H1 (cell line): ENCODE data around the gene SLC35F3. TPM values are rescaled to one million over a fixed set of nuclear protein-coding genes. Genes with fewer than 3 reads are reported as not detected.
A peak's percentile ranks its signal among the peaks of the same experiment; 100 is the strongest.

Experiments used
- CTCF ChIA-PET: fragments of 300-600 bp; sonication (Branson Sonifier 250); formaldehyde crosslinking; loops from one replicate; lab custom pipeline; 2021; ENCODE audit not compliant: partially characterized antibody; lab: Charles Lee
- POLR2A ChIA-PET: fragments of 300-600 bp; sonication (Branson Sonifier 250); formaldehyde crosslinking; loops from one replicate; lab custom pipeline; 2021; ENCODE audit warnings: inconsistent platforms; ENCODE audit not compliant: partially characterized antibody; lab: Charles Lee
- DNase-seq, 2 experiments: peaks; one replicate each; pipeline versions ENCODE4 v3.0.0 to v3.0.0-alpha.2; 2010 to 2022; ENCODE audit warnings: low spot score in 2 of 2, low read depth in 1 of 2, mixed read lengths in 1 of 2
- FAIRE-seq: peaks from 2 replicates; lab custom pipeline; 2011; peaks lifted over from hg19 to GRCh38; lab: Jason Lieb, UNC
- H2AFZ ChIP-seq: 2 replicates; pipeline ENCODE4 v1.8.1; 2012; ENCODE audit warnings: low read length, inconsistent platforms
- H2AK5ac ChIP-seq: 2 replicates; pipeline ENCODE4 v1.6.1; 2013; ENCODE audit warnings: low read depth, low read length
- H2BK120ac ChIP-seq: replicated peaks from 2 replicates; pipeline ENCODE3; 2013; ENCODE audit warnings: low read depth, low read length, inconsistent platforms
- H2BK12ac ChIP-seq: 2 replicates; pipeline ENCODE4 v1.6.1; 2013; ENCODE audit warnings: low read depth, low read length
- H2BK15ac ChIP-seq: 2 replicates; pipeline ENCODE4 v1.6.1; 2013; ENCODE audit warnings: low read length
- H2BK20ac ChIP-seq: 2 replicates; pipeline ENCODE4 v1.6.1; 2013; ENCODE audit warnings: low read length
- H2BK5ac ChIP-seq: 2 replicates; pipeline ENCODE4 v1.6.1; 2013; ENCODE audit warnings: low read depth, low read length
- H3K14ac ChIP-seq: 2 replicates; pipeline ENCODE4 v1.6.1; 2013; ENCODE audit warnings: inconsistent platforms; ENCODE audit not compliant: insufficient read length
- H3K18ac ChIP-seq: 2 replicates; pipeline ENCODE4 v1.6.1; 2013; ENCODE audit warnings: low read length; ENCODE audit errors: extremely low read depth
- H3K23ac ChIP-seq: 2 replicates; pipeline ENCODE4 v1.6.1; 2013; ENCODE audit warnings: inconsistent platforms; ENCODE audit not compliant: insufficient read length
- H3K23me2 ChIP-seq: 2 replicates; pipeline ENCODE4 v1.6.1; 2013; ENCODE audit warnings: low read depth, low read length
- H3K27ac ChIP-seq: 2 replicates; pipeline ENCODE4 v1.6.1; 2011; ENCODE audit warnings: low read depth, low read length, inconsistent platforms
- H3K27me3 ChIP-seq, 4 experiments: replicated peaks in 1 of 4; 1 replicate in 1 of 4; 2 replicates in 3 of 4; pipeline versions ENCODE4 v1.6.1 to v1.8.1; 2011 to 2013; ENCODE audit warnings: low read length in 3 of 4, mild to moderate bottlenecking in 3 of 4, inconsistent platforms in 2 of 4, mixed read lengths in 2 of 4, moderate library complexity in 1 of 4; ENCODE audit not compliant: control insufficient read depth in 3 of 4, insufficient read depth in 3 of 4; ENCODE audit errors: extremely low read depth in 1 of 4
- H3K36me3 ChIP-seq, 4 experiments: 2 replicates each; pipeline versions ENCODE4 v1.6.1 to v1.8.1; 2011 to 2013; ENCODE audit warnings: mild to moderate bottlenecking in 4 of 4, low read length in 3 of 4, moderate library complexity in 2 of 4, control low read depth in 1 of 4, inconsistent platforms in 1 of 4; ENCODE audit not compliant: insufficient read depth in 4 of 4, control insufficient read depth in 2 of 4
- H3K4ac ChIP-seq: replicated peaks from 2 replicates; pipeline ENCODE3; 2013; ENCODE audit warnings: low read length, low read depth, mixed read lengths, inconsistent platforms; ENCODE audit not compliant: insufficient read length
- H3K4me1 ChIP-seq, 4 experiments: replicated peaks in 1 of 4; 1 replicate in 1 of 4; 2 replicates in 3 of 4; pipeline versions ENCODE4 v1.6.1 to v1.8.1; 2011 to 2013; ENCODE audit warnings: low read length in 3 of 4, inconsistent platforms in 2 of 4, mixed read lengths in 1 of 4; ENCODE audit not compliant: insufficient read depth in 4 of 4, control insufficient read depth in 3 of 4
- H3K4me2 ChIP-seq, 2 experiments: 2 replicates each; pipeline versions ENCODE4 v1.6.1 to v1.8.1; 2011 to 2013; ENCODE audit warnings: low read depth in 2 of 2, low read length in 2 of 2, control low read depth in 1 of 2, inconsistent platforms in 1 of 2, mild to moderate bottlenecking in 1 of 2; ENCODE audit not compliant: insufficient read depth in 1 of 2
- H3K4me3 ChIP-seq, 4 experiments: fragments of 200-600, 300-600 bp in 1 of 4; sonication (generic), shearing (Covaris generic), sonication (Bioruptor Twin) in 1 of 4; 2 replicates each; pipeline versions ENCODE4 v1.5.1 to v1.8.1; 2011 to 2016; ENCODE audit warnings: low read length in 4 of 4, low read depth in 3 of 4, control low read depth in 2 of 4, inconsistent platforms in 2 of 4, mild to moderate bottlenecking in 2 of 4, mixed read lengths in 1 of 4, moderate library complexity in 1 of 4; ENCODE audit not compliant: insufficient read depth in 2 of 4; ENCODE audit errors: extremely low read depth in 1 of 4
- H3K56ac ChIP-seq: replicated peaks from 2 replicates; pipeline ENCODE3; 2013; ENCODE audit warnings: low read depth, mild to moderate bottlenecking, mixed read lengths, low read length, inconsistent platforms; ENCODE audit not compliant: insufficient read length
- H3K79me1 ChIP-seq: 2 replicates; pipeline ENCODE4 v1.6.1; 2013; ENCODE audit warnings: low read depth, low read length, control low read depth
- H3K79me2 ChIP-seq, 2 experiments: 2 replicates each; pipeline versions ENCODE4 v1.6.1 to v1.8.1; 2012 to 2013; ENCODE audit warnings: low read length in 2 of 2, mild to moderate bottlenecking in 2 of 2, inconsistent platforms in 1 of 2; ENCODE audit not compliant: insufficient read depth in 2 of 2, control insufficient read depth in 1 of 2
- H3K9ac ChIP-seq, 4 experiments: replicated peaks in 1 of 4; 1 replicate in 1 of 4; 2 replicates in 3 of 4; pipeline versions ENCODE4 v1.6.1 to v1.8.1; 2011 to 2013; ENCODE audit warnings: low read depth in 3 of 4, low read length in 3 of 4, control low read depth in 2 of 4, mild to moderate bottlenecking in 2 of 4, moderate library complexity in 2 of 4, inconsistent platforms in 1 of 4; ENCODE audit errors: extremely low read depth in 1 of 4
- H3K9me3 ChIP-seq, 2 experiments: 2 replicates each; pipeline versions ENCODE4 v1.6.1 to v1.8.1; 2012 to 2013; ENCODE audit warnings: mild to moderate bottlenecking in 2 of 2, moderate library complexity in 2 of 2, control low read depth in 1 of 2, inconsistent platforms in 1 of 2, low read depth in 1 of 2, low read length in 1 of 2, mixed read lengths in 1 of 2; ENCODE audit not compliant: insufficient read depth in 2 of 2
- H4K20me1 ChIP-seq, 2 experiments: replicated peaks in 1 of 2; 2 replicates each; pipeline versions ENCODE3 to v1.8.1; 2011 to 2013; ENCODE audit warnings: inconsistent platforms in 2 of 2, low read length in 2 of 2, mild to moderate bottlenecking in 1 of 2; ENCODE audit not compliant: insufficient read depth in 2 of 2, control insufficient read depth in 1 of 2
- H4K5ac ChIP-seq: 2 replicates; pipeline ENCODE4 v1.6.1; 2013; ENCODE audit warnings: low read length, low read depth, mixed read lengths, inconsistent platforms; ENCODE audit not compliant: insufficient read length
- H4K8ac ChIP-seq: 2 replicates; pipeline ENCODE4 v1.8.0; 2013; ENCODE audit warnings: mild to moderate bottlenecking, moderate library complexity, low read length, inconsistent platforms; ENCODE audit not compliant: insufficient read depth; ENCODE audit errors: extremely low read depth
- H4K91ac ChIP-seq: replicated peaks from 2 replicates; pipeline ENCODE3; 2013; ENCODE audit warnings: low read length, mixed read lengths, inconsistent platforms; ENCODE audit not compliant: insufficient read length
- EZH2 ChIP-seq: fragments of 200-600 bp; sonication (generic); IDR thresholded peaks from 2 replicates; pipeline ENCODE4 v1.7.1; 2012; ENCODE audit warnings: low read depth, mild to moderate bottlenecking, moderate library complexity, low read length, inconsistent platforms; ENCODE audit not compliant: severe bottlenecking
- GABPA ChIP-seq: IDR thresholded peaks from 2 replicates; pipeline ENCODE4 v1.6.1; 2011; ENCODE audit warnings: mild to moderate bottlenecking, low read length, moderate library complexity, borderline replicate concordance; ENCODE audit not compliant: insufficient read depth
- RAD21 ChIP-seq, 2 experiments: IDR thresholded peaks in 1 of 2; conservative IDR thresholded peaks in 1 of 2; 2 replicates each; pipeline ENCODE4 v1.6.1; 2011; ENCODE audit warnings: low read depth in 2 of 2, low read length in 2 of 2, improper control_type of control experiment in 1 of 2, inconsistent platforms in 1 of 2, mild to moderate bottlenecking in 1 of 2, moderate library complexity in 1 of 2
- RFX5 ChIP-seq: IDR thresholded peaks from 2 replicates; pipeline ENCODE4 v1.6.1; 2011; ENCODE audit warnings: low read depth, low read length, improper control_type of control experiment, borderline replicate concordance
- RNF2 ChIP-seq: fragments of 200-900, 300-1000 bp; sonication (generic); IDR thresholded peaks from 2 replicates; pipeline ENCODE4 v1.7.1; 2016; ENCODE audit warnings: borderline replicate concordance, low read depth, mild to moderate bottlenecking, antibody characterized with exemption, low read length; ENCODE audit not compliant: poor library complexity, severe bottlenecking; ENCODE audit errors: missing control alignments
- SIN3A ChIP-seq, 2 experiments: IDR thresholded peaks in 1 of 2; conservative IDR thresholded peaks in 1 of 2; 2 replicates each; pipeline ENCODE4 v1.6.1; 2011 to 2012; ENCODE audit warnings: low read length in 2 of 2, improper control_type of control experiment in 1 of 2, low read depth in 1 of 2, mild to moderate bottlenecking in 1 of 2
- TAF7 ChIP-seq: optimal IDR thresholded peaks from 2 replicates; pipeline ENCODE3; 2011; ENCODE audit warnings: low read depth, mild to moderate bottlenecking, inconsistent platforms, low read length, moderate library complexity, borderline replicate concordance
- WGBS, 2 experiments: shearing (Covaris generic) in 1 of 2; methylation state at CpG; one replicate each; pipeline versions ENCODE4 v1.1.6 to v1.1.7; 2013 to 2015; ENCODE audit warnings: low lambda C conversion rate in 2 of 2, mixed read lengths in 2 of 2, inconsistent platforms in 1 of 2, low coverage in 1 of 2, missing lambda C conversion rate in 1 of 2; ENCODE audit not compliant: insufficient replicate concordance in 2 of 2, insufficient coverage in 1 of 2, insufficient read length in 1 of 2; ENCODE audit errors: extremely low coverage in 1 of 2, missing lambda C conversion rate in 1 of 2; 5-methylcytosine and 5-hydroxymethylcytosine counted together
- polyA plus RNA-seq, 7 experiments: library from polyadenylated mRNA; depleted of rRNA in 3 of 7; stranded (reverse) in 5 of 7; unstranded in 2 of 7; fragments of >200 nt in 5 of 7; fragments of 200-250 nt in 2 of 7; gene quantifications; 1 replicate in 5 of 7; 2 replicates in 1 of 7; 4 replicates in 1 of 7; pipeline versions ENCODE4 v1.2.1 to v1.2.3, GENCODE V29; 2011 to 2013; ENCODE audit warnings: missing spikeins in 2 of 7, mixed read lengths in 2 of 7
- total RNA-seq: library from RNA; stranded (reverse); fragmentation: NEBNext Ultra II Directional; extraction: Animal tissue kit (Norgen Biotek cat#: 25700); gene quantifications from 2 replicates; pipeline ENCODE4 v1.2.1, GENCODE V29; 2021
- TF ChIP-seq, protein P1 (sequence below): IDR thresholded peaks from 2 replicates; pipeline ENCODE4 v1.6.1; 2012; ENCODE audit warnings: low read length, inconsistent platforms
- TF ChIP-seq, protein P2 (sequence below): IDR thresholded peaks from 2 replicates; pipeline ENCODE4 v1.6.1; 2012; ENCODE audit warnings: inconsistent platforms

SLC35F3 gene
- total and polyA plus RNA-seq, 2 of the 8 experiments (the other 6 are each of a cell fraction or from before 2014, with no cell fraction given) = 0.78 to 1.2 TPM

DNA sequence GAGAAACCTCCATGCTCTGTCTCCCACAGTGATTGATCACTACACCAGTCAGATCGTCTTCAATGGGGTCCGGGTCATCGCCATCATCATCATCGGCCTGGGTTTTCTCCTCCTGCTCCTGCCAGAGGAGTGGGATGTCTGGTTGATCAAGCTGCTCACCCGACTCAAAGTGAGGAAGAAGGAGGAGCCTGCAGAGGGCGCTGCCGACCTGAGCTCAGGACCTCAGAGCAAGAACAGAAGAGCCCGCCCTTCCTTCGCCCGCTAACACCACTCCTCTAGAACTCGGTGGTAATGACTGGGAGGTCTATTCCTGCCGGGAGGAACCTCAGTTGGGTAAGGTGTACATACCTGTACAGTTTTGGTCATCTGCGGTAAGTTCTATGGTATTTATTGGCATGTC, 418.5 kb downstream of the SLC35F3 start:
- no peak overlapping the region for H3K4ac ChIP-seq
- H2AK5ac ChIP-seq = no peak overlapping the region
- no peak overlapping the region for H3K4me3 ChIP-seq
- no peak overlapping the region for H3K27ac ChIP-seq
- H3K9ac ChIP-seq = no peak overlapping the region
- H2AFZ ChIP-seq = peak overlapping the region; percentile 41; the same call in 1 of the 2 replicates
- WGBS, 2 experiments = 48% methylated on average over 13 of the region's 13 CpGs; no CpG with 5 or more reads in 1 of the 2 experiments
- POLR2A ChIA-PET = no interaction called here
- H3K36me3 ChIP-seq = no peaks in the 10 kb centered on the region
- no peak overlapping the region for H3K18ac ChIP-seq
- no peak overlapping the region for H2BK20ac ChIP-seq
- H4K20me1 ChIP-seq = peaks cover 0 to 2% of the 10 kb centered on the region in 2 experiments
- H3K23ac ChIP-seq = no peak overlapping the region
- no peak overlapping the region for H2BK12ac ChIP-seq
- no peak overlapping the region for H3K4me2 ChIP-seq
- H3K27me3 ChIP-seq = no peaks in the 10 kb centered on the region
- no peak overlapping the region for H4K8ac ChIP-seq
- H3K79me2 ChIP-seq = no peaks in the 10 kb centered on the region
- H3K56ac ChIP-seq = no peak overlapping the region
- no peak overlapping the region for H3K14ac ChIP-seq
- no peak overlapping the region for H4K5ac ChIP-seq
- H4K91ac ChIP-seq = no peak overlapping the region
- H3K4me1 ChIP-seq = peaks cover 0 to 3% (median under 1%) of the 10 kb centered on the region in 4 experiments; a peak in 1 of 7 replicates
- no peak overlapping the region for H2BK120ac ChIP-seq
- DNase-seq = peak; percentile 69 to 89
- H3K79me1 ChIP-seq = no peaks in the 10 kb centered on the region
- CTCF ChIA-PET = interaction anchor here (0.6 to 9.1 kb wide), 23 partner anchors 12 to 1182 kb away, joined by 3 to 146 read pairs (median 3); partner anchors contain the start of gene B3GALNT2
- H3K23me2 ChIP-seq = no peaks in the 10 kb centered on the region
- FAIRE-seq = peak; percentile 81
- no peaks in the 10 kb centered on the region for H3K9me3 ChIP-seq
- no peak overlapping the region for H2BK15ac ChIP-seq
- no peak overlapping the region for H2BK5ac ChIP-seq
- TF ChIP-seq TAF7 = no peak
- TF ChIP-seq RAD21 (IDR thresholded peaks at IDR 0.05 in 1 of 2, conservative IDR thresholded peaks at IDR 0.05 in 1 of 2; ENCODE audit: low read depth in 2 of 2, low read length in 2 of 2) = peak; percentile 74 to 81
- TF ChIP-seq EZH2 = no peak
- TF ChIP-seq, protein P1, sequence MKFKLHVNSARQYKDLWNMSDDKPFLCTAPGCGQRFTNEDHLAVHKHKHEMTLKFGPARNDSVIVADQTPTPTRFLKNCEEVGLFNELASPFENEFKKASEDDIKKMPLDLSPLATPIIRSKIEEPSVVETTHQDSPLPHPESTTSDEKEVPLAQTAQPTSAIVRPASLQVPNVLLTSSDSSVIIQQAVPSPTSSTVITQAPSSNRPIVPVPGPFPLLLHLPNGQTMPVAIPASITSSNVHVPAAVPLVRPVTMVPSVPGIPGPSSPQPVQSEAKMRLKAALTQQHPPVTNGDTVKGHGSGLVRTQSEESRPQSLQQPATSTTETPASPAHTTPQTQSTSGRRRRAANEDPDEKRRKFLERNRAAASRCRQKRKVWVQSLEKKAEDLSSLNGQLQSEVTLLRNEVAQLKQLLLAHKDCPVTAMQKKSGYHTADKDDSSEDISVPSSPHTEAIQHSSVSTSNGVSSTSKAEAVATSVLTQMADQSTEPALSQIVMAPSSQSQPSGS = no peak
- no peak for TF ChIP-seq RNF2
- TF ChIP-seq, protein P2, sequence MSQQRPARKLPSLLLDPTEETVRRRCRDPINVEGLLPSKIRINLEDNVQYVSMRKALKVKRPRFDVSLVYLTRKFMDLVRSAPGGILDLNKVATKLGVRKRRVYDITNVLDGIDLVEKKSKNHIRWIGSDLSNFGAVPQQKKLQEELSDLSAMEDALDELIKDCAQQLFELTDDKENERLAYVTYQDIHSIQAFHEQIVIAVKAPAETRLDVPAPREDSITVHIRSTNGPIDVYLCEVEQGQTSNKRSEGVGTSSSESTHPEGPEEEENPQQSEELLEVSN = no peak
- TF ChIP-seq GABPA = no peak
- TF ChIP-seq RFX5 = no peak
- no peak for TF ChIP-seq SIN3A (conservative IDR thresholded peaks at IDR 0.05 in 1 of 2, IDR thresholded peaks at IDR 0.05 in 1 of 2; ENCODE audit: low read depth in 1 of 2, low read length in 2 of 2)
